ENCODE results near the gene HDHD2. TPM values are rescaled to one million over a fixed set of nuclear protein-coding genes. Genes with fewer than 3 reads are reported as not detected.

HDHD2 gene
- total and polyA plus RNA-seq, 2 of the 13 experiments (the other 11 are each of a cell fraction or from before 2014, with no cell fraction given): 10.2 to 34.7 TPM

GRCh38 chr18:47095810-47096209, 54.5 kb downstream of the HDHD2 start (continued):
- TF ChIP-seq HNF1A (IDR thresholded peaks at IDR 0.05; ENCODE audit: low read depth) (peak; percentile 46; the same call in 1 of the 2 replicates), HNF1A (CRISPR knock-in tag; IDR thresholded peaks at IDR 0.05; ENCODE audit: borderline replicate concordance) (no peak), ARNTL (CRISPR knock-in tag; IDR thresholded peaks at IDR 0.05) (no peak), ARID3A (IDR thresholded peaks at IDR 0.05; ENCODE audit: low read depth, low read length) (peak; percentile 62; the same call in 1 of the 2 replicates), MLX (CRISPR knock-in tag; IDR thresholded peaks at IDR 0.05) (peak; percentile 20; the same call in 1 of the 2 replicates), FOXA1 (IDR thresholded peaks at IDR 0.05) (peak; percentile 24; the same call in 1 of the 2 replicates), FOXA1 (CRISPR knock-in tag; IDR thresholded peaks at IDR 0.05) (peak; percentile 93), KDM6A (CRISPR knock-in tag; IDR thresholded peaks at IDR 0.05; ENCODE audit: low read depth) (0 out of 2 replicates have a peak, but pooled peaks have one; percentile 37), TEAD3 (CRISPR knock-in tag; optimal IDR thresholded peaks at IDR 0.05; ENCODE audit: borderline replicate concordance) (peak; percentile 35), TARDBP (CRISPR knock-in tag; IDR thresholded peaks at IDR 0.05) (peak; percentile 36; the same call in 1 of the 2 replicates), ZNF232 (CRISPR knock-in tag; IDR thresholded peaks at IDR 0.05; ENCODE audit: borderline replicate concordance) (no peak), IRF2 (CRISPR knock-in tag; IDR thresholded peaks at IDR 0.05) (peak; percentile 50; the same call in 1 of the 2 replicates), HMG20A (CRISPR knock-in tag; IDR thresholded peaks at IDR 0.05; ENCODE audit: borderline replicate concordance) (peak; percentile 89; the same call in 1 of the 2 replicates), RERE (CRISPR knock-in tag; IDR thresholded peaks at IDR 0.05; ENCODE audit: low read depth) (0 out of 2 replicates have a peak, but pooled peaks have one; percentile 37), ZBTB10 (CRISPR knock-in tag; IDR thresholded peaks at IDR 0.05; ENCODE audit: borderline replicate concordance) (no peak), NR2F6 (IDR thresholded peaks at IDR 0.05) (peak; percentile 86), NR2F6 (CRISPR knock-in tag; IDR thresholded peaks at IDR 0.05) (peak; percentile 72)
